Uterus (tissue), 4 donors: Measurements from ENCODE around the gene CDC42EP4. TPM values are rescaled to one million over a fixed set of nuclear protein-coding genes. Genes with fewer than 3 reads are reported as not detected.

Experiments
- DNase-seq, 2 donors: peaks; one replicate each; pipeline ENCODE4 v3.0.0-alpha.2; 2019 to 2020
- H3K27ac ChIP-seq, 2 donors: fragments of 200-600 bp; sonication (generic); 1 replicate in 1 of 2; 2 replicates in 1 of 2; pipeline ENCODE4 v1.5.1; 2016 to 2018
- H3K27me3 ChIP-seq, 2 donors: fragments of 200-600 bp; sonication (generic); one replicate each; pipeline ENCODE4 v1.5.1; 2018 to 2019; ENCODE audit warnings: control low read depth in 1 of 2
- H3K36me3 ChIP-seq, 2 donors: fragments of 200-600 bp; sonication (generic); one replicate each; pipeline ENCODE4 v1.5.1; 2019; ENCODE audit warnings: control low read depth in 1 of 2
- H3K4me1 ChIP-seq, 2 donors: fragments of 200-600 bp; sonication (generic); one replicate each; pipeline ENCODE4 v1.5.1; 2018 to 2019; ENCODE audit warnings: control low read depth in 1 of 2
- H3K4me3 ChIP-seq, 2 donors: fragments of 200-600 bp; sonication (generic); 1 replicate in 1 of 2; 2 replicates in 1 of 2; pipeline ENCODE4 v1.5.1; 2018 to 2019; ENCODE audit warnings: mild to moderate bottlenecking in 1 of 2
- H3K9me3 ChIP-seq, 2 donors: fragments of 200-600 bp; sonication (generic); one replicate each; pipeline ENCODE4 v1.5.1; 2019; ENCODE audit warnings: control low read depth in 1 of 2
- CTCF ChIP-seq, 4 experiments: fragments of 200-600 bp in 2 of 4; fragments of 450-650 bp in 2 of 4; sonication (generic) in 2 of 4; IDR thresholded peaks; one replicate each; pipeline ENCODE4 v1.5.1; 2016 to 2019; ENCODE audit warnings: antibody characterized with exemption in 4 of 4, mild to moderate bottlenecking in 2 of 4, moderate library complexity in 1 of 4
- POLR2A ChIP-seq, 2 donors: fragments of 450-650 bp; IDR thresholded peaks; one replicate each; pipeline ENCODE4 v1.6.1; 2016; ENCODE audit warnings: antibody characterized with exemption in 2 of 2, mild to moderate bottlenecking in 1 of 2, moderate library complexity in 1 of 2
- intact Hi-C: fragments of 100-400 bp; cut with DNase I; formaldehyde crosslinking; loops from one replicate; pipeline ENCODE4 v1.15.1; 2023; ENCODE audit warnings: low total_unique reads
- total RNA-seq, 4 donors: library from RNA; depleted of rRNA in 3 of 4; stranded (reverse); fragments of >200 nt in 3 of 4; gene quantifications; one replicate each; pipeline versions ENCODE4 v1.1.0 to v1.2.4, GENCODE V29; 2014 to 2023
- donor health status: DM: yes; HTN: yes; CAD: no.

CDC42EP4 gene
- total RNA-seq, 4 donors from 2014 or later = 26.6 to 131 (median 70.7) TPM

GRCh38 chr17:73269791-73270190 lies 42.0 kb downstream of the CDC42EP4 start:
- H3K27me3 ChIP-seq = no peaks in the 10 kb centered on the region
- no peaks in the 10 kb centered on the region for H3K36me3 ChIP-seq
- no peak overlapping the region for H3K4me3 ChIP-seq
- H3K4me1 ChIP-seq = no peaks in the 10 kb centered on the region
- TF ChIP-seq CTCF (IDR thresholded peaks at IDR 0.05) (no peak), POLR2A (IDR thresholded peaks at IDR 0.05) (no peak)
- H3K27ac ChIP-seq = no peak overlapping the region
- intact Hi-C loops = no loop called here
- DNase-seq = no peak
- no peaks in the 10 kb centered on the region for H3K9me3 ChIP-seq

- Histone ChIP-seq H3K4me1 (no peaks in the 10 kb centered on the region), H3K4me3 (no peak overlapping the region), H3K9me3 (no peaks in the 10 kb centered on the region), H3K27me3 (no peaks in the 10 kb centered on the region), H3K27ac (no peak overlapping the region), H3K36me3 (no peaks in the 10 kb centered on the region)
- intact Hi-C loops = no loop called here
- no peak for TF ChIP-seq CTCF (IDR thresholded peaks at IDR 0.05)
- no peak for TF ChIP-seq POLR2A (IDR thresholded peaks at IDR 0.05)
- no peak for DNase-seq
Measured at GRCh38 chr17:73269329-73269615, 42.5 kb downstream of the CDC42EP4 start.

GRCh38 chr17:73268582-73269328 lies 43.0 kb downstream of the CDC42EP4 start:
- Histone ChIP-seq H3K36me3 (no peaks in the 10 kb centered on the region), H3K27me3 (no peaks in the 10 kb centered on the region), H3K9me3 (no peaks in the 10 kb centered on the region), H3K4me1 (no peaks in the 10 kb centered on the region), H3K27ac (no peak overlapping the region), H3K4me3 (no peak overlapping the region)
- intact Hi-C loops = no loop called here
- no peak for DNase-seq
- TF ChIP-seq CTCF (IDR thresholded peaks at IDR 0.05) (no peak), POLR2A (IDR thresholded peaks at IDR 0.05) (no peak)

GRCh38 chr17:73267648-73268537 lies 43.9 kb downstream of the CDC42EP4 start:
- Histone ChIP-seq H3K36me3 (no peaks in the 10 kb centered on the region), H3K27ac (no peak overlapping the region), H3K4me3 (no peak overlapping the region), H3K27me3 (no peaks in the 10 kb centered on the region), H3K4me1 (no peaks in the 10 kb centered on the region), H3K9me3 (no peaks in the 10 kb centered on the region)
- DNase-seq = no peak
- intact Hi-C loops = no loop called here
- TF ChIP-seq POLR2A (IDR thresholded peaks at IDR 0.05) (no peak), CTCF (IDR thresholded peaks at IDR 0.05) (no peak)

- H3K9me3 ChIP-seq = no peaks in the 10 kb centered on the region
- H3K4me3 ChIP-seq = no peak overlapping the region
- intact Hi-C loops = no loop called here
- H3K27me3 ChIP-seq = no peaks in the 10 kb centered on the region
- no peaks in the 10 kb centered on the region for H3K4me1 ChIP-seq
- no peaks in the 10 kb centered on the region for H3K36me3 ChIP-seq
- no peak for TF ChIP-seq CTCF (IDR thresholded peaks at IDR 0.05)
- TF ChIP-seq POLR2A (IDR thresholded peaks at IDR 0.05) = no peak
- H3K27ac ChIP-seq = no peak overlapping the region
- DNase-seq = no peak
Measured at GRCh38 chr17:73266796-73267195, 45.0 kb downstream of the CDC42EP4 start.
